Activated CD4-positive, CD25-positive, alpha-beta regulatory T cell (primary cell): Measurements from ENCODE around the gene ANTXR1.

Experiments
- DNase-seq, 4 experiments: peaks; one replicate each; lab custom pipeline; 2025; lab: John Stamatoyannopoulos, UW

ANTXR1 gene

DNA sequence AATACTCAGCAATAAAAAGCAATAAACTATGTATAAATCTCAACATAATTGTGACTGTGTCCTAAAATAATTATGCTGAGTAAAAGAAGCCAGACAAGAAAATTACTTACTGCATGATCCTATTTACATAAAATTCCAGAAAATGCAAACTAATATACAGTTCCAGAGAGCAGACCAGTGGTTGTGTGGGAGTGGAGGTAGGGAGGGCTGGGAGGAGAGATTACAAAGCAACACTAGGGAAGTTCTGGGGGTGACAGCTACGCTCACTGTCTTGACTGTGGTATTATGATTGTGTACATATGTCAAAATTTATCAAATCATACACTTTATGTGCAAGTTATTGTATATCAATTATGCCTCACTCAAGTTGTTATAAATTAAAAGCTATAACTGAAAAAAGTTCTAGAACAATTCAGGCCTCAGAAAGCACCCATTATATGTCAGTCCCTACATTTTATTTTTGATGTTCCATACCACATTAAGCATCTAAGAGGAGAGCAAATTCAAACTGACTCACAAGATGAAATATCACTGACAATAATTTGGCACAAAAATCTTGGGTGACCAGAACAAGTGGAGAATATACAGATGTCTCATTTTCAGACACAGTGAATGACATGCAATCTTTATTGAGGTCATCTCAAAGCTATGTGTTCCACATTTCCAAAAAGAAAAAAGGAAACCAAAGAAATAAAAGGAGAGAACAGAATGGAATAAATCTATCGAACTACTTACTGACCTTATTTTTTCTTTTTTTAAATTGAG is 85.1 kb downstream of the ANTXR1 start:
- DNase-seq, result no peak

DNA sequence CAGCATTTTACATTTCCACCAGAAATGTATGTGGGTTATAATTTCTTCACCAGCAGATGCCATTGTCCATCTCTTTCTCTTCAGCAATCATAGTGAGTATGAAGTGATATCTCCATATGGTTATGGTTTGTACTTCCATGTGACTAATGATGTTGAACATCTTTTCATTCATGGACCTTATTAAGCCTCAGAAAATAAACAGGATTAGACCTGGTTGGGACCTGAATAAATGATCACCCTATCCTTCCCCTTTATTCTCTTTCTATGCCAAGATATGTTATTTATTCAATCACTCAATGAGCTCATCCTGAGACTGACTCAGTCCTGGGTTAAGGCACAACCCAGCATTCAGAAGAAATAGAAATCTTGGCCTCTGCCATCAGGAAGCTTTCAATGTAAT is 86.6 kb downstream of the ANTXR1 start:
- no peak for DNase-seq

DNA sequence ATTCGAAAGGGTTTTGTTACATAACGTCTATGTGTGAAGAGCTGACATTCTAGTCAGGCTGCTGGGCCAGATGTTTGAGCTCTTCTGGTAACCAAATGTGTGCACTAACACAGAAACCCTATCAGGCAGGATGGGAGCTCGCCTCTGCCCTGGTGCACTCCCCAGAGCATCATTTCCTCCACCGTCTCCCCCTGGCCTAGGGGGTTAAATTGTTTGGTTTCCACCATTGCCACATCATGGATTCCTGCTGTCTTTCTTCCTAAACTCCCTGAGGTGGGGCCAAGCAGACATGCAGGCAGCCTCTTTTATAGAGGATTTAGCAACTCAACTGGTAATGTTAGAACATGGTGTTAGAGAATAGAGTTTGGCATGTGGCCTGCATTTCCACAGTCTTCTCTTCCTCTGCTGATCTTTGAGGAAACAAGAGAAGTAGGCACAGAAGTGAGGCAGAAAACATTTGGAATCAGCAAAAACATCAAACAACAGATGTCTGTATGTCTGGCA is 87.3 kb downstream of the ANTXR1 start:
- no peak for DNase-seq

DNA sequence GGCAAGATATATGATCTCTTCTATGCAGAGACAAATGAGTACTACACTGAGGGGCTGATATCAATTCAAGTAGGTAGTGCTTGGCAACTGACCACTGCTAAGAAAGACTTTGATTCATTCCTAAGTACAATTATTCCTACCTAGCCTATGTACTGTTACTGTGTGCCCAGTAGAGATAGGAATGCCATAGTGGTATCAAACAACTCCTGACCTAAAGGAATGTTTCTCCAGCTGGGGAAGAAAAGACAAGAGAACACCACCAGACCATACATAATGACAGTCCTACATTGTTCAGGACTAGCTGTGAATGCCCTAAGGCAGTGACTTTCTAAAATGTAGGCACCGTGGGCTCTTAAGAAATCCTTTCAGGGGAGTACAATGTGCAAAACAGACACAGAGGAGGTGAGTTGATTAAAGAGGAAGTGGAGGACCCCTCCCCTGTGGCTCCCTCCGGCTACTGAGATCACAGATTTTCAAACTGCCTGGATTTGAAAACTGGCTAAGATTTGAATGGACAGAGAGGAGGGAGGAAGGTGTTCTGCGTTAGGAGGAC is 89.1 kb downstream of the ANTXR1 start:
- DNase-seq, result no peak

DNA sequence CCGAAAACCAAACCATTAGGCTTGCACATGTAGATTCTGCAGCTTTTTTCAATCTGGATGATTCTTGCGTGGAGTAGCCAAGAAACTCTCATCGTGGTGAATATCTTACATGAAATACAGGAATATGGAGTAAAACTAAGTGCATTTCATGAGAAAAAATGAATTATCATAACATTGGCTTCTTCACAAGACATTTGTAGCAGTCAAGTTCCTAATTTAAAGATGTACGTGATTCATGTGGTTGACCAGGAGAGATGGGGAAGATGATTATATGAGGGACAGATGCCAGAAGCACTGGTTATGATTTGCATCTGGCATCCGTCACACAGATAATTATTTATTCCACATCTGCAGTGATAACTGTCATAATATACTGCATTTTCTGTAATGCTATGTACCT is 90.4 kb downstream of the ANTXR1 start:
- no peak for DNase-seq

DNA sequence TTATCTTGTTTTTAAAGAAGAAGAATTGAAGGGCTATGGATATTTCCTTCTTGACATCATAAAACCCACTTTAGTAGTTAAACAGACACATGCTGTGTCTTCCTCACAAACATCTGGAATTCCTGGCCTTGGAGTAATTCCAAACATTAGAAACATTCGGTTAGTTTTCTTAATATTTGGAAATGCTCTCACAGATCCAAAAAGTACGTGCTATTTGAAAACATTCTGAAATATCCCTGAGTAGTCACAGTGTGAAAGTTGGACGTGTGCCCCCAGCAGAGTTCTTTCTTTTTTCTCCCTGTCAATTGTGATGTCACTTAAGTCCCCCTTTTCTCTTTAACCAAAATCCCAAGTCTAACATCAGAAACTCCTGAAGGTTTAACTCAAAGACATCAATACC is 91.3 kb downstream of the ANTXR1 start:
- no peak for DNase-seq

DNA sequence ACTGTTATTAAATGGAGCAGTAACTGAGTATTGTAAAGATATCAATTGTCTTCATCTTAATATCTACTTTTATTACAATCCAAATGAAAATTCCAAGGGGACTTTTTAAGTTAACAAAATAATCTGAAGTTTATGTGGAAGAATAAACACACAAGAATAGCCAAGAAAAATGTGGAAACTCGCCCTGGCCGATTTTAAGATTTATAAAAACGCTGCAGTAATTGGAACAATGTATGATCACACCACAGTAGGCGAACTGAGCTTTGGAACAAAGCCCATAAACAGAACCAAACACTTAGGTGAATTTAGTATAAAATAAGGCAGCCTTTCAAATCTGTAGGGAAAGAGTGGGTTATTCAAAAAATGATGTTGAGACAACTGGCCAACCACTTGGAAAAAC is 96.3 kb downstream of the ANTXR1 start:
- DNase-seq, result no peak

DNA sequence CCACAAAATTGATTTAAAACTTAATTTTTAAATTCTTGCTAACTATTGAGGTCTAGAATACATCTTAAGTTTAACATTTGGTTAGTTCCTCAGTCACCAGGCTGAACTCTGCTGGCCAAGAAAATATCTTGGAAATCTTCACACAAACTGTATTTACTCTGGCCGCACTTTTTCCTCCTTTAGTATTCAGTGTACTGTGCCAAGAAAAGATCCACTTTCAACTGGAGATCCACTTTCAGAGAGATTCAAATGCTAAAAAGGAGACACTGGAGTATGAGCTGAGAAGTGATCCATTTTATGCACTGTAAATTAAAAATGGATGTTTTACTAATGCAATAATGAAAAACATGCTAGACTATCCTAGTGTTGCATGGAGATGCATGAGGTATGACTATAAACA is 98.1 kb downstream of the ANTXR1 start:
- DNase-seq, result no peak

DNA sequence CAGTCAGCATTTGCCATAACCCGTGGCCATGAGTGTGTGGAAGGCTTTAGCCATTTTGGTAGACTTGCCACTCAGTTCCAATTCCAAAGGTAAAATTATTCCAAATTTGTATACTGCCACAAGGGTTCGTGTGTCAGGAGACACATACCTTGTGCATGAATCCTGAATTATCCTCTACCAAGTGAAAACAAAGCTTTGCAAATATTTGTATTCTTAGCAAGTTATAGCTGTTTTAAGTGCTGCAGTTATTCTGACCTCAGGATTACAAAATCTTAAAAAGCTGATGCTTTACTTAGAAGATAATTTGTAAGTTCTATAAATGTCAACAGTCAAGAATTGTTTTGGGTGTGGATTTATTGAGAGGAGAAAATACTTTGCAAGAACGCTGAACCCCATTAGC is 100.6 kb downstream of the ANTXR1 start:
- DNase-seq, result no peak

DNA sequence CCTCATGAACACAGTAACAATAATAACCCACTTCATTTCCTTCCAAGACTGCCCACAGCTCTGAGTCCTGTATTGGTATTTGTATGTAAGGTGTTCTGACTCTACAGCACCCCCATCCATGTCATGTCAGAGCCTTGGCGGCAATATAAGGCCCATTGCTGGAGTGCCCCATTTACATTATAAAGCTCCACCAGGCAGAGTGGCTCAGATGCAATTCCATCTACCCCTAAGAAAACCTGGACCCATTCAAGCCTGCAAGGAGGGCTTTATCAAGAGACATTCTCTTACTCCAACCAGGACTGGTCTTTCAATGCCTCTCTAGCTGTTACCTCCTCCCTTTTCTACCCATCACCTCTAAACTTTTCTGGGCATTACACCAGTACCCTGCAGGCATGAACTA is 101.6 kb downstream of the ANTXR1 start:
- DNase-seq, result no peak

DNA sequence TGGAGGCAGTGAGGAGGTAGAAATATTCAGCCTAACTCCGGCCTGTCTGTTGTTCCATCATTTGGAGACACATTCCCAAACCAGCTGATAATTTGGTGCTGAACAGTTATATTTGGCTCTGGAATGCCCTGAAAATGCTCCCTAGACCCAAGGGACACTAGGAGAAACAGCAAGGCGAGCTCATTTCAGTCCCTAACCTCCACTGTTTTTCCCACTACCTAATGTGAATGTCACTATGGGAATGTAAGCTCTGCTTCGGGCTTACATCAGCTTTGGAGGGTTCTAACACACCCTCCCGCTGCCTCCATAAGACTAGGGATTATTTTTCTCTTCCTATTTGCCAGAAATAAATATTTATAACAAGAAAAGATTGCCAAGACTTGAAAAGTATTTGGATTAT is 103.5 kb downstream of the ANTXR1 start:
- DNase-seq, result no peak

DNA sequence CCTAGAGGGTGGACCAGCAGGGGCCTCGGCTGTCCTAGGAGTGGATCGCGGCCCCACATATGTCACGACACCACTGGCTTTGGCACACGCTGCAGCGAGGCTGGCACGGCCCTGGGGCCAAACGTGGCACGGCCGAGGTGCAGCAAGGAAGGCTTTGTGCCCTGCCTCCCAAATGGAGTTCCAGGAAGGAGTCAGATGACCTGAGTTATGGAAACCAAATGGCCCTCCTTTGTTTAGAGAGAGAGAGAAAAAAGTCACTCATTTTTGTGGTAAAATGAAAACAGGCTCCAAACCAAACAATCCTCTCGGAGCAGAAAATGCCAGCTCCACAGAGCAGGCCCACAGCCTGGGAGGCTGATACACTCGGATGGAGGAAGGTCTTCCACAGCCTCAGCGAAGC is 105.6 kb downstream of the ANTXR1 start:
- no peak for DNase-seq

DNA sequence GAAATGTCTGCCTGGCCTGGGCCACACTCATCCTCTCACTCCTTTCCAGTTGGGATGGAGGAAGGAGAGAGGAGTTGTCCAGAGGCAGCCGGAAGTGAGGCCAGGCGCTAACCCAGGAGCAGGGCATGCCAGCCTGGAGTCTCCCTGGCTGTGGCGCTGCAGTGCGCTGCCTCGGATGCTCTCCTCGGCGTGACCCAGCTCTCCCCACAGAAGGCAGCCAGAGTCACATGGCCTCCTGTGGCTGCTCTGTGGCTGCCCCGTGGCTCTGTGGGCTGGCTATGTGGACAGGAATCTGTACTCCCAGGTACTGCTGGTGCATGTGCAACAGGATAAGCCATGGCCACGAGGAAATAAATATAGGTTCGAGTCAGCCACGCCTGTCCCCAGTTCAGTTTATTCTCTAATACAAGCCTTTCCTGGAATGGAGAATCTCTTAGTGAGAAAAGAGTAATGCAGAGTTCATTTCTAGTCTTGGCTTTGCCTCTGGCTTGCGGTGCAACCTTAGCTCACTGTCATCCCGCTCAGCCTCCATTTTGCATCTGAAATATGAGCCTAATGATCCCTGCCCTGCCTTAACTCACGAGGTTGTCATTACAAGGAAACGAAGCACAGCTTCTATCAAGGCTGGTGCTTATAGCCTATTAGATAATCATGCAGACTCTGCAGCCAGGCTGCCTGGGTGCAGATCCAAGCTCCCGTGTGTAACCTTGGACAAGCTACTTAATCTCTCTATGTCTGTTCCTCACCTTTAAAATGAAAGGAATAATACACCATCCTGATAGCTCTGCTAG is 106.3 kb downstream of the ANTXR1 start:
- DNase-seq, result no peak

DNA sequence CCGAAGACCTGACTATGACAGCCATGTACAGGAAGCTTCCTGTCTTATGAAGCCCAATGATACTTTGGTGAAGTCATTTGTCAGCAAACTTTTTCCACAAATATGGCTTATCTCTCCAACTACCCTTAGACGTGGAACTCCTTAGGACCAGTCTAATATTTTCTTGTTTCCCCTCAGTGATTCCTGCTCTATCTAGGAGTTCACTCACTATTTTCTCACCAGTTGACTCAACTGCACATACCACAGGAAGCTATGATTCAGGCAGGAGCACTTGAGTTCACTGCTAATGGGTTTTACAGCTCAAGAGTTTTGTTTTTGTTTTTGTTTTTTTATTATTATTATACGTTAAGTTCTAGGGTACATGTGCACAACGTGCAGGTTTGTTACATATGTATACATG is 109.3 kb downstream of the ANTXR1 start:
- DNase-seq, result no peak

DNA sequence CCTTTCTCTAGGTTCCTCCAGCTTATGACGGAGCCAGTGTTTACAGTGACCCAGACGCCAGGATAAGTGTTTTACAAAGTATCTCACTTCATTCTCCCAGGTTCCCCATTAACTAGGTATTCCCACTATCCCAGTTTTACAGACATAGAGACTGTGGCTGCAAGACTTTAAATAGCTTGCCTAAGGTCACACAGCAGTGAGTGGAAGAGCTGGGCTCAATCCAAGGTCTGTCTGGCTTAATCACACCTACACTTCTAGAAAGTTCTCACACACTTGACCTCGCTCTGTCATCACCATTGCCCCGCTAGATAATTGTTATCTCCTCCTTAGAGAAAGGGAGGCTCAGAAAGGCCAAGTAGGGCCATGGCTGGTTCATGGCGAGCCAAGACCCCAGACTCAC is 110.2 kb downstream of the ANTXR1 start:
- no peak for DNase-seq

DNA sequence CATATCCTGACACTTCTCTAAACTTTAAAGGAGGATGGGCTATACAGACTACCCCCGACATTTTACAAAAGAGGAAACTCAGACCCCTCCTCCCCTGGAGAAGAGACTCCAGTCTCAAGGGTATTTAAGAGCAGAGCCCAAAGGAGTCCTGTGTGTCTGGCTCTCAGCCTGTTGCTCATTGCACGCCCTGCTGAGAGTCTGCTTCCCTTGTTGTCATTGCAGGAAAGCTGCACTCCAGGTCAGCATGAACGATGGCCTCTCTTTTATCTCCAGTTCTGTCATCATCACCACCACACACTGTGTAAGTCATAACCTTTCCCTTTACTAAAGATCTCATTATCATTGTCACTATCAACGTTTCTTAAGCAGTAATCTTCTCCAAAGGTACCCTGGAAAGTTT is 111.4 kb downstream of the ANTXR1 start:
- DNase-seq, result no peak

DNA sequence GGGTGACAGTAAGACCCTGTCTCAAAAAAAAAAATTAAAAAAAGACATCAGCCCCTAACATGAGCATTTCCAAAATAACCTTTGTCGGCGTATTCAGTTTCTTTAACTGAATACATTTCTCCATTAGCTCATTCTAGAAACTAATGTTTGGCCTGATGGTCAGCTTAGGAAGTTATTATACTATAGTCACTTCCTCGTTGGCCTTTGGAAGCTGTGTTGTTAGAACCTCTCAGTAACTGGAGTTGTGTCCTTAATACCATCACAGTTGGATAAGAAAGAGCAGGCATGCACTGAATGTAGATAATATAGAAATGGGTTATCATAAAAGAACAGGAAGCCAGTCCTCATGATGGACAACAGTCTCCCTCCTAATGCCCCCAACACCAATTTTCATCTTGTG is 112.8 kb downstream of the ANTXR1 start:
- no peak for DNase-seq

DNA sequence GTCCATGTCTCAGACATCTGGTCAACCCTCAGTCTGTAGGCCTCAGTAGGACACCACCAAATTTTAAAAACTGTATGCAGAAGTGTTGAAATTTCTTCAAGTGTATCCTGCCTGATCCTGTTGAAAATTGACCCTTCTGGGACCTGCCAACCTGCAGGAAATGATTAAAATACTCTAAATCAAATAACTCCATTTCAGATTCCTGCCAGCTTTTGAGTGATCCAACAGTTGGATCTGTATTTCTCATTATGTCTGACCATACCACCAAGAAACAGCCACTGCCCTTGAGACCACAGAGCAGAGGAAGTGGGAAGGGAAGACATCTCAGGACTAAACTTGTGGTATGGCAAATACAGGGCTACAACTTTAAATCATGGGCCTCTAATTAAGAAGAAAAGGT is 113.4 kb downstream of the ANTXR1 start:
- no peak for DNase-seq

DNA sequence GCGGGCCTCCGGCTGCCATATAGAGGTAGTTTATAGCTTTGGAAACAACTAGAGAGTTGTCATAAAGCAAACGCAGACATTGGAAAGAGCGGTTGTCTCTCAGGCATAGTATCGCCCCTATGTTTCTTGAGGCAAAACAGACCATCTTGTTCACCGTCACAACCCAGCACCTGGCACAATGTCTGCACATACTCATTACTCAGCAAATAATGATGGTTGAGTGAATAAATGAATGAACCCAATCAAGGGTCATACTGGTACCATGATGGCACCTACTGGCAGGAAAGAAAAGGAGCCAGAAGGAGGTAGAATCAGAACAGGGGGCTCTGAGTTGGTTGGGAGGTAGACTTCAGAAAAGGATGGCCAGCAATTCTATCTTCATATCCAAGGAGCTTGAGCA is 118.5 kb downstream of the ANTXR1 start:
- no peak for DNase-seq

DNA sequence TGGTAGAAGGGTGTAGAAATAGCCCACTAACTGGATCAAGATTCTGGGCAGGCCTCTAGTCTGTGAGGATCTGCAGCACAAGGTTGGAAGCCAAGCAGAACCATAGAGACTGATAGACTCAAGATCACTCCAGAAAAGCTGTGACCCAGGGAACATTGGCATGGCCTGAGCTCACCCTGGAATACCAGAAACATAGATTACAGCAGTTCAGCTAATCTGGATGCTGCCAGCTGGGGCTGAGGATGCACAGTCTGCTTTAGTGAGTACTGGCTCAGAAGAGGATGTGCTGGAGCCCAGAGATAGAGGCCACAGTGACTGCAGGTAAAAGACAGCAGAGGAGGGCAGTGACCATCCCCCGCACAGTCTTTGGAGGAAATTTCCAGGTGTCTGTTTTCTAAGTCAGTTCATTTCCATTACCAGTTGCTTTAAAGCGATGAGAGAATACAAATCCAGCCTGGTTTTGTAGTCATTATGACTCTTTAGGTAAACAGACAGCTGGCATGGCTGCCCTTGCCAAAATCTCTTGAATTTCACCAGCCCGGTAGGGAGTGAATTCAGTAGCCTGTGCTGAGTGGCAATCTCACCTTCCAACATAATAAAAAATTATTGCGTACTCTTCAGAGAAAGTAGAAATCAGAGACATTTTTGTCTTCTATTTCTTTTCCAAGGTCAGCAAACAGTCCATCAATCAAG is 119.2 kb downstream of the ANTXR1 start:
- no peak for DNase-seq

DNA sequence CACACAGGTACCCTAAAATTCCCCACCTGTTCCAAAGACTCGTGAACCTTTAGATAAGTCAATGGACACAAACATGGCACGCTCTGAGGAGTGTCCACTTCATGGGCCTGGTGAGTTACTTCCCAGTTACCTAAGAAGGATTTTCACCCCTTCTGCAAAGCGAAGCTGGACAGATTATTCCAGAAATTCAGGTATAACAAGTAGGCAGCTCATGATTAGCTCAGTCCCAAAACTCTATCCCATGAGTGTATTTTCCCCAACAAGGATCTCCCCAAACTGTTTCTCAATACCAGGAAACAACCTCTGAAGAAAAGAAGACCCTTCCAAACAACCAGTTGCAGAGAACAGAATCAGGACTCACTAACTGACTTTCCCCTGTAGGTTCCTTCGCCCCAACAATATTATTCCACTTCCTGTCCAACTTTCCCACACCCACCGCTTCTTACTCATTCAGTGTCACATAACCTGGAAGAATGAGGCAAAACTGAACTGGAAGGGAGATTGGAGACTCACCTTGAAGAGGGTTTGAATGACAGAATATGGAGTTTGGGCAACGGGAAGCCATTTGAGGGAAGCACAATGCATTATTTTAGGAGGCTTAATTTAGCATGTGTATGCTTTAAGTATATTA is 120.1 kb downstream of the ANTXR1 start:
- DNase-seq, result no peak

DNA sequence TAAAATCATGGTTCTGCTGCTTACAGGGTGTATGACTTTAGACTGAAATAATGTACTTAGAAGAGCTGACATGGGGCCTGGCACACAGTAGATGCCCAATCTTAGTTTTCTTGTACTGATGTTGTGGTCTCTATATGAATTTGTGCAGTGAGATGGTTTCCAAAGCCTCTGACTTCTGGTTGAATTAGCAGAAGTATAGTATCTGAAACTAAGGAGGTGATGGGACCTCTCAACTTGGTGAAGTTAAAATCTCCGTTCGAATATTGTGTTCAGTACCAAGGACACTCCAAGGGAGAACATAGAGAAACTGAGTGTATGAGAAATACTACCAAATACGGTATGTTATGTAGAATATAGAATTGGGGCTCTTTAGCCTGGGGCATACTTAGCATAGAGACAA is 120.9 kb downstream of the ANTXR1 start:
- DNase-seq, result no peak
